IMR-90 (cell line): ENCODE measurements around the gene CLIP3. TPM values are rescaled to one million over a fixed set of nuclear protein-coding genes. Genes with fewer than 3 reads are reported as not detected.

Experiments used
- ATAC-seq: fragments of 200-7000 bp; cut with Tn5 transposase; 2 replicates; pipeline ENCODE4 v1.9.1; 2020; ENCODE audit warnings: low read depth, mild to moderate bottlenecking, moderate library complexity
- BruUV-seq: library from RNA; stranded (reverse); fragments of 400-500 nt; replicated peaks from 2 replicates; lab custom pipeline; 2021; lab: Mats Ljungman, UMichigan
- CTCF ChIA-PET: fragments of 300-600 bp; formaldehyde crosslinking; extraction: SDS; loops from one replicate; lab custom pipeline; 2021; ENCODE audit warnings: antibody characterized with exemption; lab: Yijun Ruan, JAX
- POLR2A ChIA-PET: fragments of 300-600 bp; sonication (Branson Sonifier 250); formaldehyde crosslinking; loops from one replicate; lab custom pipeline; 2022; ENCODE audit warnings: antibody characterized with exemption; ENCODE audit not compliant: unreplicated experiment; lab: Charles Lee
- DNase-seq: peaks from one replicate; pipeline ENCODE4 v3.0.0; 2013
- H2AFZ ChIP-seq: replicated peaks from 2 replicates; pipeline ENCODE3; 2013; ENCODE audit warnings: low read length, mild to moderate bottlenecking; ENCODE audit not compliant: poor library complexity
- H2AK5ac ChIP-seq: 2 replicates; pipeline ENCODE4 v1.6.1; 2013; ENCODE audit warnings: low read depth, low read length, inconsistent platforms
- H2AK9ac ChIP-seq: replicated peaks from 2 replicates; pipeline ENCODE3; 2013; ENCODE audit warnings: mild to moderate bottlenecking, low read depth, low read length, moderate library complexity; ENCODE audit not compliant: poor library complexity
- H2BK120ac ChIP-seq: 2 replicates; pipeline ENCODE4 v1.6.1; 2013; ENCODE audit warnings: low read depth, low read length, inconsistent platforms
- H2BK15ac ChIP-seq: 3 replicates; pipeline ENCODE4 v1.6.1; 2013; ENCODE audit warnings: low read depth, low read length, inconsistent platforms
- H2BK20ac ChIP-seq: 2 replicates; pipeline ENCODE4 v1.6.1; 2013; ENCODE audit warnings: low read depth, mild to moderate bottlenecking, inconsistent platforms, low read length, moderate library complexity
- H2BK5ac ChIP-seq: 2 replicates; pipeline ENCODE4 v1.6.1; 2013; ENCODE audit warnings: mild to moderate bottlenecking, low read depth, low read length, inconsistent platforms; ENCODE audit not compliant: poor library complexity, severe bottlenecking
- H3K14ac ChIP-seq: replicated peaks from 2 replicates; pipeline ENCODE4 v1.6.1; 2013; ENCODE audit warnings: low read depth, low read length, inconsistent platforms
- H3K18ac ChIP-seq: 2 replicates; pipeline ENCODE4 v1.6.1; 2013; ENCODE audit warnings: low read depth, low read length, control low read depth
- H3K23ac ChIP-seq: 2 replicates; pipeline ENCODE4 v1.6.1; 2013; ENCODE audit warnings: low read depth, low read length, inconsistent platforms
- H3K27ac ChIP-seq: 2 replicates; pipeline ENCODE4 v1.5.1; 2013; ENCODE audit warnings: mild to moderate bottlenecking, control low read depth, low read length; ENCODE audit not compliant: insufficient read depth
- H3K27me3 ChIP-seq: 2 replicates; pipeline ENCODE4 v1.6.1; 2013; ENCODE audit warnings: low read length; ENCODE audit not compliant: control insufficient read depth, insufficient read depth
- H3K36me3 ChIP-seq: 2 replicates; pipeline ENCODE4 v1.6.1; 2013; ENCODE audit warnings: low read length, mixed read lengths; ENCODE audit not compliant: control insufficient read depth, insufficient read depth
- H3K4ac ChIP-seq: 2 replicates; pipeline ENCODE4 v1.6.1; 2013; ENCODE audit warnings: low read depth, low read length, inconsistent platforms
- H3K4me1 ChIP-seq: 2 replicates; pipeline ENCODE4 v1.6.1; 2013; ENCODE audit warnings: low read length, mixed read lengths; ENCODE audit not compliant: control insufficient read depth, insufficient read depth
- H3K4me2 ChIP-seq: 2 replicates; pipeline ENCODE4 v1.6.1; 2013; ENCODE audit warnings: low read depth, mild to moderate bottlenecking, control low read depth, low read length, moderate library complexity
- H3K4me3 ChIP-seq: 2 replicates; pipeline ENCODE4 v1.5.1; 2013; ENCODE audit warnings: low read depth, mild to moderate bottlenecking, control low read depth, low read length, moderate library complexity; ENCODE audit not compliant: insufficient read depth
- H3K56ac ChIP-seq: 2 replicates; pipeline ENCODE4 v1.6.1; 2013; ENCODE audit warnings: low read length, inconsistent platforms; ENCODE audit not compliant: insufficient read depth; ENCODE audit errors: extremely low read depth
- H3K79me1 ChIP-seq, 2 experiments: 2 replicates each; pipeline ENCODE4 v1.6.1; 2013; ENCODE audit warnings: low read length in 2 of 2, inconsistent platforms in 1 of 2, low read depth in 1 of 2
- H3K9ac ChIP-seq: 2 replicates; pipeline ENCODE4 v1.6.1; 2013; ENCODE audit warnings: low read depth, low read length, control low read depth
- H3K9me1 ChIP-seq: 2 replicates; pipeline ENCODE4 v1.6.1; 2013; ENCODE audit warnings: low read length, inconsistent platforms; ENCODE audit not compliant: insufficient read depth
- H3K9me3 ChIP-seq: 2 replicates; pipeline ENCODE4 v1.6.1; 2013; ENCODE audit warnings: low read length; ENCODE audit not compliant: control insufficient read depth, insufficient read depth
- H4K20me1 ChIP-seq: 2 replicates; pipeline ENCODE4 v1.6.1; 2013; ENCODE audit warnings: low read length, inconsistent platforms; ENCODE audit not compliant: insufficient read depth
- H4K5ac ChIP-seq: 2 replicates; pipeline ENCODE4 v1.6.1; 2013; ENCODE audit warnings: mild to moderate bottlenecking, low read depth, low read length, control low read depth
- H4K8ac ChIP-seq, 2 experiments: 2 replicates each; pipeline ENCODE4 v1.6.1; 2013; ENCODE audit warnings: low read depth in 2 of 2, low read length in 2 of 2, control low read depth in 1 of 2, inconsistent platforms in 1 of 2
- H4K91ac ChIP-seq: 2 replicates; pipeline ENCODE4 v1.6.1; 2013; ENCODE audit warnings: low read depth, low read length, inconsistent platforms; ENCODE audit not compliant: insufficient read depth
- CHD1 ChIP-seq: IDR thresholded peaks from 2 replicates; pipeline ENCODE4 v1.6.1; 2012; ENCODE audit warnings: low read depth, low read length, improper control_type of control experiment
- MAFK ChIP-seq: IDR thresholded peaks from 2 replicates; pipeline ENCODE4 v1.6.1; 2012; ENCODE audit warnings: low read depth, low read length, improper control_type of control experiment
- MAZ ChIP-seq: IDR thresholded peaks from 2 replicates; pipeline ENCODE4 v1.6.1; 2012; ENCODE audit warnings: low read depth, mild to moderate bottlenecking, low read length, improper control_type of control experiment, moderate library complexity, borderline replicate concordance
- POLR2A ChIP-seq: IDR thresholded peaks from 2 replicates; pipeline ENCODE4 v1.6.1; 2012; ENCODE audit warnings: mild to moderate bottlenecking, low read depth, low read length
- RFX5 ChIP-seq: IDR thresholded peaks from 2 replicates; pipeline ENCODE4 v1.8.0; 2012; ENCODE audit warnings: low read depth, mild to moderate bottlenecking, low read length, moderate library complexity
- SMC3 ChIP-seq: fragments of 150-350 bp; IDR thresholded peaks from 2 replicates; pipeline ENCODE4 v1.6.1; 2016; ENCODE audit warnings: low read depth, mild to moderate bottlenecking, antibody characterized with exemption, low read length, moderate library complexity
- WGBS, 2 experiments: methylation state at CpG; one replicate each; pipeline versions ENCODE4 v1.1.5 to v1.1.7; 2013; ENCODE audit warnings: missing lambda C conversion rate in 2 of 2; ENCODE audit not compliant: insufficient read length in 1 of 2; ENCODE audit errors: extremely low coverage in 2 of 2; 5-methylcytosine and 5-hydroxymethylcytosine counted together
- dilution Hi-C: fragments of 300-500 bp; cut with HindIII; formaldehyde crosslinking; loops from one replicate; pipeline ENCODE4 v1.14.3; 2018; ENCODE audit warnings: low sequenced_read_pairs; ENCODE audit not compliant: unreplicated experiment
- in situ Hi-C: fragments of 300-500 bp; cut with MboI; formaldehyde crosslinking; loops from 3 replicates; pipeline ENCODE4 v1.14.3; 2019; ENCODE audit warnings: low sequenced_read_pairs, inconsistent platforms, mixed read lengths
- intact Hi-C: fragments of 100-400 bp; cut with micrococcal nuclease; formaldehyde crosslinking; loops from 2 replicates; pipeline ENCODE4 v1.10.0; 2022
- polyA plus RNA-seq, 3 experiments: library from polyadenylated mRNA; depleted of rRNA; stranded (reverse); fragments of >200 nt; gene quantifications; 2 replicates each; pipeline ENCODE4 v1.2.3, GENCODE V29; 2012; ENCODE audit warnings: low replicate concordance in 1 of 3
- total RNA-seq: library from RNA; depleted of rRNA; stranded (reverse); fragments of >200 nt; gene quantifications from 2 replicates; pipeline ENCODE4 v1.2.3, GENCODE V29; 2012
- TF ChIP-seq, protein P1 (sequence below): fragments of 150-350 bp; IDR thresholded peaks from 2 replicates; pipeline ENCODE4 v1.6.1; 2017; ENCODE audit warnings: mild to moderate bottlenecking, antibody characterized with exemption, low read length, low read depth

CLIP3 gene
- total and polyA plus RNA-seq, 2 of the 4 experiments (the other 2 are of a cell fraction), result 5.4 to 28.7 TPM

DNA sequence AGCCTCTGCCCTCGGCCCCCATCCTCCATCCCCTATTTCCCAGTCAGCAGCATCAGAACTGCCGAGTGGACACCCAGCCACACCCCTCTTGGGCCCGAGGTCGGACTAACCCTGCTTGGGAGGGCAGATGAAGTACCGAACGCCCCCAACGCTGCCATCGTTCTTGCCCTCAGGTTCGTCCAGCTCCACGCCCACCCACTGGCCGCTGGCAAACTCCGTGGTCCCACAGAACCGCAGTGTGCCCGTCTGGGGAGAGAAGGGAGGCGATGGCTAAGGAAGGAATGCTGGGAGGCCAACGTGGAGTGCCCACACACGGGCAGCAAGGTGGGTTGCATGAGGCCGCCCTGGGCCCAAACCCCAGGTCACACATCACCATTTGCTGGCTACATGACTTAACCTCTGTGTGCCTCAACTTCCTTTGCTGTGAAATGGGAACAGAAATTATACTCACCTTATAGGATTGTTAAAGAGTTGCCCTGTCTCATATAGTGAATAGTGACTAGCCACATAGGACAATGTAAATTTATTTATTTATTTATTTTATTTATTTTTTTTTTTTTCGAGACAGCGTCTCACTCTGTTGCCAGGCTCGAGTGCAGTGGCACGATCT is 13.5 kb downstream of the CLIP3 start:
- H4K8ac ChIP-seq, result no peak overlapping the region
- no peak overlapping the region for H3K56ac ChIP-seq
- H3K9me1 ChIP-seq, result no peaks in the 10 kb centered on the region; the same call in 1 of the 2 replicates
- no peak overlapping the region for H4K5ac ChIP-seq
- DNase-seq (no peak), ATAC-seq (no peak)
- no peak overlapping the region for H2BK120ac ChIP-seq
- H4K20me1 ChIP-seq, result no peaks in the 10 kb centered on the region
- H3K18ac ChIP-seq, result no peak overlapping the region
- H3K9me3 ChIP-seq, result no peaks in the 10 kb centered on the region
- no peak overlapping the region for H2BK5ac ChIP-seq
- intact Hi-C loops, result no loop called here
- no peak overlapping the region for H2BK20ac ChIP-seq
- H2BK15ac ChIP-seq, result no peak overlapping the region
- H3K14ac ChIP-seq, result no peak overlapping the region
- no peak overlapping the region for H3K4me3 ChIP-seq
- 100% methylated on average over 1 of the region's 22 CpGs; no CpG with 5 or more reads in 1 of the 2 experiments for WGBS, 2 experiments
- in situ Hi-C loops, result no loop called here
- no peak overlapping the region for H3K9ac ChIP-seq
- dilution Hi-C loops, result no loop called here
- no peaks in the 10 kb centered on the region for H3K27me3 ChIP-seq
- CTCF ChIA-PET, result no interaction called here
- no peak overlapping the region for H2AFZ ChIP-seq
- no peak overlapping the region for H3K23ac ChIP-seq
- POLR2A ChIA-PET, result no interaction called here
- H3K4me2 ChIP-seq, result no peak overlapping the region
- H4K91ac ChIP-seq, result no peak overlapping the region
- H3K36me3 ChIP-seq, result peaks cover 55% of the 10 kb centered on the region
- no peak overlapping the region for H2AK5ac ChIP-seq
- H3K79me1 ChIP-seq, result no peaks in the 10 kb centered on the region
- H3K4ac ChIP-seq, result no peak overlapping the region
- no TSS peak for BruUV-seq
- no peak overlapping the region for H3K27ac ChIP-seq
- no peak overlapping the region for H2AK9ac ChIP-seq
- TF ChIP-seq SMC3, result no peak
- TF ChIP-seq CHD1, result no peak
- TF ChIP-seq MAFK, result no peak
- TF ChIP-seq, protein P1, sequence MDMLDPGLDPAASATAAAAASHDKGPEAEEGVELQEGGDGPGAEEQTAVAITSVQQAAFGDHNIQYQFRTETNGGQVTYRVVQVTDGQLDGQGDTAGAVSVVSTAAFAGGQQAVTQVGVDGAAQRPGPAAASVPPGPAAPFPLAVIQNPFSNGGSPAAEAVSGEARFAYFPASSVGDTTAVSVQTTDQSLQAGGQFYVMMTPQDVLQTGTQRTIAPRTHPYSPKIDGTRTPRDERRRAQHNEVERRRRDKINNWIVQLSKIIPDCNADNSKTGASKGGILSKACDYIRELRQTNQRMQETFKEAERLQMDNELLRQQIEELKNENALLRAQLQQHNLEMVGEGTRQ, result no peak
- no peak for TF ChIP-seq POLR2A
- TF ChIP-seq RFX5, result no peak
- TF ChIP-seq MAZ, result no peak
- H3K4me1 ChIP-seq, result no peaks in the 10 kb centered on the region; the same call in 1 of the 2 replicates
